Activated CD4-positive, alpha-beta memory T cell treated with anti-CD3 and anti-CD28 coated beads for 36 hours (primary cell): ENCODE measurements around the gene YEATS4. TPM values are rescaled to one million over a fixed set of nuclear protein-coding genes. Genes with fewer than 3 reads are reported as not detected.

Experiments used
- CTCF ChIA-PET: fragments of 350-600 bp; sonication (Branson Sonifier 250); formaldehyde crosslinking; loops from one replicate; lab custom pipeline; 2021; ENCODE audit warnings: antibody characterized with exemption, inconsistent platforms; lab: Charles Lee
- POLR2A ChIA-PET: fragments of 350-600 bp; sonication (Branson Sonifier 250); formaldehyde crosslinking; loops from one replicate; lab custom pipeline; 2021; ENCODE audit warnings: antibody characterized with exemption; lab: Charles Lee
- DNase-seq: peaks from one replicate; pipeline ENCODE4 v3.0.0-alpha.2; 2020
- H3K27ac Mint-ChIP-seq: one replicate; pipeline ENCODE4 v1.8.0; 2021; ENCODE audit warnings: mixed read lengths
- H3K27me3 Mint-ChIP-seq: one replicate; pipeline ENCODE4 v1.8.0; 2021; ENCODE audit warnings: mixed read lengths
- H3K36me3 Mint-ChIP-seq: one replicate; pipeline ENCODE4 v1.8.0; 2021; ENCODE audit warnings: mixed read lengths
- H3K4me1 Mint-ChIP-seq: one replicate; pipeline ENCODE4 v1.8.0; 2021; ENCODE audit warnings: low read depth, mixed read lengths
- H3K4me3 Mint-ChIP-seq: one replicate; pipeline ENCODE4 v1.8.0; 2021; ENCODE audit warnings: mild to moderate bottlenecking, mixed read lengths
- H3K9me3 Mint-ChIP-seq: one replicate; pipeline ENCODE4 v1.8.0; 2021; ENCODE audit warnings: mixed read lengths
- intact Hi-C: fragments of 100-400 bp; cut with micrococcal nuclease; formaldehyde crosslinking; loops from one replicate; pipeline ENCODE4 v1.15.1; 2023
- total RNA-seq, 2 experiments: library from RNA; stranded (reverse); gene quantifications; one replicate each; pipeline ENCODE4 v1.2.3, GENCODE V29; 2021

The YEATS4 gene
- total RNA-seq, 2 experiments from 2014 or later, result 50.4 to 50.6 TPM

DNA sequence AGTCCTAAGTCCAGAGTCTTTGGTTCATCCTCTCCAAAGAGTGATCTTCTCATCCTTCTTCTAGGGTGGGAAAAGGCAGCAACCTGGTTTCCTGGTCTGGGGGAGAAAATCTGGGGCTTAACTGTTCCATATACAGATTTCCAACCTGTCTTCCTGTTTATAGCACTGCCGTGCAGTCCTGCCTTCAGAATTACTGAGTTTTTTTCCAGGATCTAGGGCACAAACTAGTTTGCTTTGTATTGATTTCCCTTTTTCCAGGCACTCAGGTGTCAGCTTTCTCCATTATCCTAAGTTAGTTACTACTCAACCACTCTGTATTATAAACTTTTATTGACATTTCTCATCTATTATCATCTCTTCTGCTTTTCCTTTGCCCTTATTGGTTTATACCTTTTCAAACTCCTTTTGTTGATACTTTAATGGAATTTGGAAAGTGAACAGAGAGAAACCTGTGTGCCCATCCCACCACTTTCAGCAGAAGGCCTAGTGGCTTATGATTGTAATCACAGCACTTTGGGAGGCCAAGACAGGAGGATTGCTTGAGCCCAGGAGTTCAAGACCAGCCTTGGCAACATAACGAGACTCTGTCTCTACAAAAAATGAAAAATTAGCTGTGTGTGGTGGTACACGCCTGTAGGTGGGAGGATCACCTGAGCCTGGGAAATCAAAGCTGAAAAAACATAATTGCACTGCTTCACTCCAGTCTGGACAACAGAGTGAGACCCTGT lies 15.5 kb upstream of the YEATS4 start:
- Mint-ChIP-seq H3K27me3 (no peaks in the 10 kb centered on the region), H3K4me3 (no peak overlapping the region), H3K4me1 (no peaks in the 10 kb centered on the region), H3K9me3 (no peaks in the 10 kb centered on the region), H3K36me3 (no peaks in the 10 kb centered on the region), H3K27ac (no peak overlapping the region)
- ChIA-PET CTCF (no interaction called here), POLR2A (no interaction called here)
- DNase-seq, result no peak
- intact Hi-C loops, result no loop called here

DNA sequence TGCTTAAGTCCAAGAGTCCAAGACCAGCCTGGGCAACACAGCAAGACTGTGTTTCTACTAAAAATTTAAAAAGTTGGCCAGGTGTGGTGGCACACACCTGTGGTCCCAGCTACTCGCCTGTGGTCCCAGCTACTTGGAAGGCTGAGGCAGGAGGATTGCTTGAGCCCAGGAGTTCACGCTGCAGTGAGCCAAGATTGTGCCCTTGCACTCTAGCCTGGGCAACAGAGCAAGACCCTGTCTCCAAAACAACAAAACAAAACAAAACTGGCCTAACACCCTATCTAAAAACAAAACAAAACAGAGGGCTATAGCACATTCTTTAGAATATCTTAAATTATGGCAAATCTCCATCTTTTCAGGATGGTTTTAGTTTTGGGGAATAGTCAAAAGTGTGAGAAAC lies 14.5 kb upstream of the YEATS4 start:
- no peak for DNase-seq
- Mint-ChIP-seq H3K27me3 (no peaks in the 10 kb centered on the region), H3K4me1 (no peaks in the 10 kb centered on the region), H3K9me3 (no peaks in the 10 kb centered on the region), H3K27ac (no peak overlapping the region), H3K36me3 (no peaks in the 10 kb centered on the region), H3K4me3 (no peak overlapping the region)
- CTCF ChIA-PET, result no interaction called here
- POLR2A ChIA-PET, result no interaction called here
- intact Hi-C loops, result no loop called here

DNA sequence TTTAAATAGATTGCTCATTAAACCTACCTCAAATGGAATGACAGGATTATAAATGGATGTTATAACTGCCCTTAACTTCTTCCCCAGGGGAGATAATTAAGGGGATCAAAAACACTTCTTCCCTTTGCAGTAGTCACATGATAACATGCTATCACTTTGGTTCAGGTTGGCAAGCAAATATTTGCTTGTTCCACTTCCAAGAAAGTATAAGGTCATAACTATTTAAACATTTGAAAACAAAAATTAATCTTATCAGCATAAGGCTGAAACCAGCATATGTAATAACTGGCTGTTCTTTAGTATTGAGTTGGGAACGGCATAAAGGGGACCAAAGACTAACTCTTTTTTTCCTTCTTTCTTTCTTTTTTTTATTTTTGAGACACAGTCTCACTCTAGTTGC lies 13.8 kb upstream of the YEATS4 start:
- Mint-ChIP-seq H3K27me3 (no peaks in the 10 kb centered on the region), H3K36me3 (no peaks in the 10 kb centered on the region), H3K9me3 (no peaks in the 10 kb centered on the region), H3K4me3 (no peak overlapping the region), H3K4me1 (no peaks in the 10 kb centered on the region), H3K27ac (no peak overlapping the region)
- DNase-seq, result no peak
- CTCF ChIA-PET, result no interaction called here
- POLR2A ChIA-PET, result no interaction called here
- intact Hi-C loops, result no loop called here

DNA sequence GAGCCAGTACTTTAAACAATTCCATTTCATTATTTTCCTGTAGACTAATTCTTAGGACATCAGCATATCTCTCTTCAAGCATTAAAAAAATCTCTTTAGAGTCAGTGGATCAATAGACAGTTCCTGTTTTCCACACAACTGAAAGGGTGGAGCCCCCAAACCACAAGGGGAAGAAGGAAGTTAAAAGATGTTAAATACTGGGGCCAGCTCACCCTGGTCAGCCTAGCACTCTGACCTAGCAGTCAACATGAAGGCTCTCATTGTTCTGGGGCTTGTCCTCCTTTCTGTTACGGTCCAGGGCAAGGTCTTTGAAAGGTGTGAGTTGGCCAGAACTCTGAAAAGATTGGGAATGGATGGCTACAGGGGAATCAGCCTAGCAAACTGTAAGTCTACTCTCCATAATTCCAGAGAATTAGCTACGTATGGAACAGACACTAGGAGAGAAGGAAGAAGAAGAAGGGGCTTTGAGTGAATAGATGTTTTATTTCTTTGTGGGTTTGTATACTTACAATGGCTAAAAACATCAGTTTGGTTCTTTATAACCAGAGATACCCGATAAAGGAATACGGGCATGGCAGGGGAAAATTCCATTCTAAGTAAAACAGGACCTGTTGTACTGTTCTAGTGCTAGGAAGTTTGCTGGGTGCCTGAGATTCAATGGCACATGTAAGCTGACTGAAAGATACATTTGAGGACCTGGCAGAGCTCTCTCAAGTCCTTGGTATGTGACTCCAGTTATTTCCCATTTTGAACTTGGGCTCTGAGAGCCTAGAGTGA lies 11.2 kb upstream of the YEATS4 start, which contains the start of gene LYZ:
TSS of gene LYZ (plus strand) at position 220 of the 777 bp plus-strand sequence. CDS start at position 248, 28 bp downstream.
- CTCF ChIA-PET, result interaction anchor here (0.8 to 1.5 kb wide), 4 partner anchors 9 to 222 kb away, joined by 3 to 7 read pairs (median 5); no protein-coding TSS in a partner anchor
- Mint-ChIP-seq H3K4me1 (no peaks in the 10 kb centered on the region), H3K9me3 (no peaks in the 10 kb centered on the region), H3K4me3 (no peak within 1 kb of the TSS), H3K27me3 (no peaks in the 10 kb centered on the region), H3K36me3 (no peaks in the 10 kb centered on the region), H3K27ac (no peak within 1 kb of the TSS)
- intact Hi-C loops, result no loop called here
- POLR2A ChIA-PET, result no interaction called here
- no peak for DNase-seq

DNA sequence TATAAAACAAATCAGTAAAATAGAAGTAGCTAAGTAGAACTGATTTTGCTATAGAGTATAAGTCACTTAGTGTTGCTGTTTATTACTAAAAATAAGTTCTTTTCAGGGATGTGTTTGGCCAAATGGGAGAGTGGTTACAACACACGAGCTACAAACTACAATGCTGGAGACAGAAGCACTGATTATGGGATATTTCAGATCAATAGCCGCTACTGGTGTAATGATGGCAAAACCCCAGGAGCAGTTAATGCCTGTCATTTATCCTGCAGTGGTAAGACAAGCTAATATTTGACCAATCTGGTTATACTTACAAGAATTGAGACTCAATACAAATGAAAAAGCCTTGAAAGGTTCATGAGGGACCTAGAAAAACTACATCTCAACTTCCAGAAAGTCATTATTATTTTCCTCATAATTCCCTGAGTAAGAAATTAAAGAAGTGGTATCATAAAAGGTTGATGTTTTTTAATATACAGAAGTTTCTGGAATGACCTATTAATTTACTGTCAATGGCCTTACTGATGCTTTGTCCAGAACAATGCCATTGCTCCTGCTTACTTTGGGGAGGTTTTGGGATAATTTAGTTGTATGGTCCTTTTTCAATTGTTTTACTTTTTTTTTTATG lies 9.4 kb upstream of the YEATS4 start:
- ChIA-PET POLR2A (no interaction called here), CTCF (no interaction called here)
- DNase-seq, result no peak

DNA sequence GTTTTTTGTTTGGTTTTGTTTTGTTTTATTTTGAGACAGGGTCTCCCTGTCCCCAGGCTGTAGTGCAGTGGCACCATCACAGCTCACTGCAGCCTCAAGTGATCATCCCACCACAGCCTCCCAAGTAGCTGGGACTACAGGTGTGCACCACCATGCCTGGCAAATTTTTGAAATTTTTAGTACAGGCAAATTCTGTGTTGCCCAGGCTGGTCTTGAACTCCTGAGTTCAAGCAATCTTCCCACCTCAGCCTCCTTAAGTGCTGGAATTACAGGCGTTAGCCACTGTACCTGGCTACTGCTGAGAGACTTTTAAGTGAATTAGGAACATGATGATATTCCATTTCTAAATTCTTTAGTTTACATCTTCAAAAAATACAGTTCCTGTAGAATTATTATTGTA lies 8.8 kb upstream of the YEATS4 start:
- no peak for DNase-seq
- Mint-ChIP-seq H3K27ac (no peak overlapping the region), H3K4me1 (no peaks in the 10 kb centered on the region), H3K36me3 (no peaks in the 10 kb centered on the region), H3K4me3 (no peak overlapping the region), H3K9me3 (no peaks in the 10 kb centered on the region), H3K27me3 (no peaks in the 10 kb centered on the region)
- ChIA-PET CTCF (no interaction called here), POLR2A (no interaction called here)
- intact Hi-C loops, result no loop called here

More for the DNA sequence above, 9.4 kb upstream of the YEATS4 start:
- Mint-ChIP-seq H3K27me3 (no peaks in the 10 kb centered on the region), H3K36me3 (no peaks in the 10 kb centered on the region), H3K4me3 (no peak overlapping the region), H3K9me3 (no peaks in the 10 kb centered on the region), H3K27ac (no peak overlapping the region), H3K4me1 (no peaks in the 10 kb centered on the region)
- intact Hi-C loops, result no loop called here

DNA sequence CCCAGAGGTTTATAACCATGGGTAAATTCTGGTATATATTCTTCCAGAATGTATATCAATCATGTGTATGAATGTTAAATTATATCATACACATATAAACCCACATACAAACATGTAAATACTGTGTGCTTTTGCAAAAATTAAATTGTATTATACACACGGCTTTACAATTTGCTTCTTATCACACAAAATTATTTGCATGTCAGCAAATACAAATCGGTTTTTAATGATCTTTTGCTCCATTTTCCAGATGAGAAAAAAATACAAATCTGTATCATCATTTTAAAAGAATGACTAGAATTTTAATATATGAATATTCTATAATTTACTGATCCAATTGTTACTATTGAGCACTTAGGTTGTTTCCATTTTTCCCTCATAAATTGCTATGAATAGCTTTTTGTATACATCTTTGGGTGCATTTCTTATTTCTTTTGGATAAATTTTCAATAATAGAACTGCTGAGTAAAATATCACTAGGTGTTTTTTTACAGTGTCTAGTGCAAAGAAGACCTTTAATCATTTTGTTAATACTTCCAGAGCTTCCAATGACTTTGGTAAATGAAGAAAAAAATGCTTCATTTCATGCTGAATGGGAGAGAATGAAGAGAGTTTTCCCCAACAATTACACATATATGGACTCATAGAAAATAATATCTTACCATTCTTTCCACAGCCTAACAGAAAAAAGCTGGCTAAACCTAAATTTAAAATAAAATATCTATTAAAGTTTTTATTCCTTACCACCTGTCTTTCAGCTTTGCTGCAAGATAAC lies 7.9 kb upstream of the YEATS4 start:
- Mint-ChIP-seq H3K9me3 (no peaks in the 10 kb centered on the region), H3K27me3 (no peaks in the 10 kb centered on the region), H3K36me3 (no peaks in the 10 kb centered on the region), H3K4me1 (no peaks in the 10 kb centered on the region), H3K4me3 (no peak overlapping the region), H3K27ac (no peak overlapping the region)
- ChIA-PET POLR2A (no interaction called here), CTCF (interaction anchor here (0.6 to 4.0 kb wide), 5 partner anchors 16 to 288 kb away, joined by 3 to 17 read pairs (median 4); no protein-coding TSS in a partner anchor)
- intact Hi-C loops, result no loop called here
- DNase-seq, result no peak

DNA sequence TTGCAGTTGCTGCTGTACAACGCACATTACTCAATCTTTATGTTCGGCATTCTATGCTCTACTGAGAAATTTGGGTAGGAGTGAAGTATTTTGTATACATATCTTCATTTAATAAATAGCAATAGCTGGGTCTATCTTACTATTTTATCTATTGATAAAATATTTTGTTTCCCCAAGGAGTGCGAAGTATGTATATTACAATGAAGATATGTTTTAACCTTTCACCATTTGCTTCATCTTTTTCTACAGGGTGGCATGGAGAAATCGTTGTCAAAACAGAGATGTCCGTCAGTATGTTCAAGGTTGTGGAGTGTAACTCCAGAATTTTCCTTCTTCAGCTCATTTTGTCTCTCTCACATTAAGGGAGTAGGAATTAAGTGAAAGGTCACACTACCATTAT lies 6.6 kb upstream of the YEATS4 start:
- POLR2A ChIA-PET, result no interaction called here

DNA sequence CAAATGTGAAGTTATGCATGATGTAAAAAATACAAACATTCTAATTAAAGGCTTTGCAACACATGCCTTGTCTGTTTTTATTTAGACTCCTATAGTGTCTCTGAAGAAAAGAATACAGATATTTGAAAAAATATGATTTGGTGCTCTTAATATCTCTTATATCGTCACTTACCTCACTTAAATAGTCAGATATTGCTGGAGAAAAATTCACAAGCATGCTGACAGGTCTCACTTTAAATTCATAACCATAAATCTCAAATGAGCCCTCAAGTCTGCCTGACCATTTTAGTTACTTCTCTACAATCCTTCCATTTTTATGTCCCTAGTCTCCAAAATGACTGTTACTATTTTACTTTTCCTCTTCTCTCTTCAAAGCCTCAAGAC lies 5.4 kb upstream of the YEATS4 start:
- H3K27me3 Mint-ChIP-seq, result no peaks in the 10 kb centered on the region
- no peaks in the 10 kb centered on the region for H3K36me3 Mint-ChIP-seq
- H3K4me3 Mint-ChIP-seq, result no peak overlapping the region
- ChIA-PET CTCF (interaction anchor here (1.1 to 4.0 kb wide), 3 partner anchors 217 to 375 kb away, joined by 3 to 17 read pairs (median 13); no protein-coding TSS in a partner anchor), POLR2A (no interaction called here)
- no peaks in the 10 kb centered on the region for H3K9me3 Mint-ChIP-seq
- H3K27ac Mint-ChIP-seq, result no peak overlapping the region
- peaks cover 13% of the 10 kb centered on the region for H3K4me1 Mint-ChIP-seq
- intact Hi-C loops, result no loop called here
- no peak for DNase-seq

More for the DNA sequence above, 6.6 kb upstream of the YEATS4 start:
- Mint-ChIP-seq H3K9me3 (no peaks in the 10 kb centered on the region), H3K27me3 (no peaks in the 10 kb centered on the region), H3K36me3 (no peaks in the 10 kb centered on the region), H3K4me1 (peaks cover 5% of the 10 kb centered on the region), H3K4me3 (no peak overlapping the region), H3K27ac (no peak overlapping the region)
- intact Hi-C loops, result no loop called here
- DNase-seq, result no peak
- CTCF ChIA-PET, result interaction anchor here (0.8 to 4.0 kb wide), 3 partner anchors 218 to 287 kb away, joined by 3 to 17 read pairs (median 13); no protein-coding TSS in a partner anchor

DNA sequence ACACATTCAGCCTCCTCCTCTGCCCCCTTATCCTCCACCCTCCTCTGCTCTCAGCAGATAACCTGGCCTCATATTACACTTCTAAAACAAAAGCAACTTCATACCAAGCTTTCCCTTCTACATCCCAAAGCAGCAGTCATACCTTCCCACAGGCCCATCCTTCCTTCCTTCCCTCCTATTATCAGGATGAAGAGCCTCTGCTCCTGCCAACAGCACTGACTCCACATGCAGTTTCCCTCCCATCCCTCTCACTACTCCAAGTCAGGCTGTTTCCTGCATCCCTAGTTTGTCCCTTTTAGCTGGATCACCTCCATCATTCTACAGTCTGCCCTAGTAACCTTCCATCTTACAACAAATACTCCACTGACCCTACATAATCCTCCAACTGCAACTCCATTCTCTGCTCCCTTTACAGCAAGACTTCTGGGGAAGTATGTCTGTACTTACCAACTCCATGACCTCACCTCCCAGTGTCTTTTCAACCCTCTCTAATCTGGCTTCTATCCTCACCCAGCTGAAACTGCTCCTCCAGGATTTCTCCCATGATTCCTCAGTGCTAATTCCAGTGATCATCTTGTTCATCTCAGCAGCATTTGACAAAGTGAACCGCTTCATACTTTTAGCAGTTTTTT lies 4.9 kb upstream of the YEATS4 start:
- POLR2A ChIA-PET, result no interaction called here
- Mint-ChIP-seq H3K27me3 (no peaks in the 10 kb centered on the region), H3K36me3 (no peaks in the 10 kb centered on the region), H3K27ac (no peak overlapping the region), H3K4me3 (no peak overlapping the region), H3K9me3 (no peaks in the 10 kb centered on the region), H3K4me1 (peaks cover 17% of the 10 kb centered on the region)
- DNase-seq, result no peak
- intact Hi-C loops, result loop anchor here (5.0 kb wide), 1 partner anchor 62 kb away; no protein-coding TSS in a partner anchor
- CTCF ChIA-PET, result interaction anchor here (1.1 to 4.0 kb wide), 3 partner anchors 216 to 375 kb away, joined by 3 to 17 read pairs (median 13); no protein-coding TSS in a partner anchor

DNA sequence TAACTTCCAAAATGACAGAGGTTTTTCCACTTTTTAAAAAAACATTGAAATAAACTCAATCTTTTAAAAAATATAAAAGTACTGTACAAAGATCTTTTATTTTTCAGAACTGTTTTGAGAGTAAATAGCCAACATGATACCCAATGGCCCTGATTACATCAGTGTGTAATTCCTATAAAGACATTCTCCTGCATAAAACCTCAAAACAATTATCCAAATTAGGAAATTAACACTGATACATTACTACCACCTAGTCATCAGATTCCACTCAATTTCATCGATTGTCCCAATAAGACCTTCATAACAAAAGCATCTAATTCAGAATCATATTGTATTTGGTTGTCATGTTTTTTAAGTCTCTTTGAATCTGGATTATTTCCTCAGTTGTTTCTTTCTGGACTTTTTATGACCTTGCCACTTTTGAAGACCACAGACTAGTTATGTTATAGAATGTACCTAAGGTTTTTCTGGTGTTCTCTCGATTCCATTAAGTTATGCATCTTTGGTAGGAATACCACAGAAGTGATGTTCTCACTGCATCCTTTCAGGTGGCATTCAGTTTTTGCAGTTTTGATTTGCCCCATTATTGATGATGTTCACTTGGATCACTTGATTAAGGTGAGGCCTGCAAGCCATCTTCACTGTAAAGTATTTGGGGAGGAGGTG lies 4.0 kb upstream of the YEATS4 start:
- Mint-ChIP-seq H3K27ac (no peak overlapping the region), H3K27me3 (no peaks in the 10 kb centered on the region), H3K4me1 (peaks cover 21% of the 10 kb centered on the region), H3K9me3 (no peaks in the 10 kb centered on the region), H3K36me3 (peaks cover 4% of the 10 kb centered on the region), H3K4me3 (no peak overlapping the region)
- ChIA-PET POLR2A (no interaction called here), CTCF (interaction anchor here (3.6 to 3.8 kb wide), 2 partner anchors 216 to 284 kb away, joined by 48 to 76 read pairs; no protein-coding TSS in a partner anchor)
- no peak for DNase-seq
- intact Hi-C loops, result loop anchor here (5.0 kb wide), 1 partner anchor 63 kb away; no protein-coding TSS in a partner anchor
